Measurements from ENCODE around the gene TMEM176B.

GRCh38 chr7:150846291-150847115 is 46.3 kb upstream of the TMEM176B start:
- TF ChIP-seq CTCF (conservative IDR thresholded peaks at IDR 0.05; ENCODE audit: low read length): no peak
- no peak for TF ChIP-seq EZH2phosphoT487 (IDR thresholded peaks at IDR 0.05; ENCODE audit: borderline replicate concordance, low read depth, low read length)

Measured in OCI-LY7 (cell line).